ENCODE data around the gene MRPL20.

MRPL20 gene

DNA sequence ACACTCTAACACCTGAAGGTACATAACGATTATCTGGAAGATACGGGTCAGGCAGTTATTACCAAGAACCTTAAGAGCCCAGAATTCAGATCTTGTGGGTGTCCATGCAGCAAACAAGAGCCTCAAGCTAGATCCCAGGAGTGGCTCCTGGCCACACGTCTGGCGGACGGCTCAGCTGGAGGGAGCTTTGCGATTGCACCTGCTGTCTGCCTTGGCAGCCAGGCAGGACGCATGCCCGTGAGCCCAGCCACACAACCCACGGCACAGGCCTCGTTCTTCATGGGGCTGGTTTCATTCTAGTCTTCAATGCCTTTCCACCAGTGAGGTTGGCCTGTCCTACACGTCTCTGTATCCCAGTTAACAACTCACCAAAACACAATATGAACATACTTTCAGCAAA, 13.7 kb downstream of the MRPL20 start:
- no peak for TF ChIP-seq ZBTB7A (IDR thresholded peaks at IDR 0.05; ENCODE audit: low read depth)
- TF ChIP-seq FOXM1 (IDR thresholded peaks at IDR 0.05; ENCODE audit: borderline replicate concordance, low read depth) = no peak
- no peak for TF ChIP-seq CREB1 (IDR thresholded peaks at IDR 0.05; ENCODE audit: low read depth)
- TF ChIP-seq, protein P1, sequence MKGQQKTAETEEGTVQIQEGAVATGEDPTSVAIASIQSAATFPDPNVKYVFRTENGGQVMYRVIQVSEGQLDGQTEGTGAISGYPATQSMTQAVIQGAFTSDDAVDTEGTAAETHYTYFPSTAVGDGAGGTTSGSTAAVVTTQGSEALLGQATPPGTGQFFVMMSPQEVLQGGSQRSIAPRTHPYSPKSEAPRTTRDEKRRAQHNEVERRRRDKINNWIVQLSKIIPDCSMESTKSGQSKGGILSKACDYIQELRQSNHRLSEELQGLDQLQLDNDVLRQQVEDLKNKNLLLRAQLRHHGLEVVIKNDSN (IDR thresholded peaks at IDR 0.05) = no peak
- no peak for TF ChIP-seq TAF1 (IDR thresholded peaks at IDR 0.05; ENCODE audit: low read depth)
- TF ChIP-seq EP300 (IDR thresholded peaks at IDR 0.05; ENCODE audit: borderline replicate concordance) = no peak
- TF ChIP-seq, protein P2, sequence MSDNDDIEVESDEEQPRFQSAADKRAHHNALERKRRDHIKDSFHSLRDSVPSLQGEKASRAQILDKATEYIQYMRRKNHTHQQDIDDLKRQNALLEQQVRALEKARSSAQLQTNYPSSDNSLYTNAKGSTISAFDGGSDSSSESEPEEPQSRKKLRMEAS (IDR thresholded peaks at IDR 0.05) = no peak
- TF ChIP-seq, protein P3, sequence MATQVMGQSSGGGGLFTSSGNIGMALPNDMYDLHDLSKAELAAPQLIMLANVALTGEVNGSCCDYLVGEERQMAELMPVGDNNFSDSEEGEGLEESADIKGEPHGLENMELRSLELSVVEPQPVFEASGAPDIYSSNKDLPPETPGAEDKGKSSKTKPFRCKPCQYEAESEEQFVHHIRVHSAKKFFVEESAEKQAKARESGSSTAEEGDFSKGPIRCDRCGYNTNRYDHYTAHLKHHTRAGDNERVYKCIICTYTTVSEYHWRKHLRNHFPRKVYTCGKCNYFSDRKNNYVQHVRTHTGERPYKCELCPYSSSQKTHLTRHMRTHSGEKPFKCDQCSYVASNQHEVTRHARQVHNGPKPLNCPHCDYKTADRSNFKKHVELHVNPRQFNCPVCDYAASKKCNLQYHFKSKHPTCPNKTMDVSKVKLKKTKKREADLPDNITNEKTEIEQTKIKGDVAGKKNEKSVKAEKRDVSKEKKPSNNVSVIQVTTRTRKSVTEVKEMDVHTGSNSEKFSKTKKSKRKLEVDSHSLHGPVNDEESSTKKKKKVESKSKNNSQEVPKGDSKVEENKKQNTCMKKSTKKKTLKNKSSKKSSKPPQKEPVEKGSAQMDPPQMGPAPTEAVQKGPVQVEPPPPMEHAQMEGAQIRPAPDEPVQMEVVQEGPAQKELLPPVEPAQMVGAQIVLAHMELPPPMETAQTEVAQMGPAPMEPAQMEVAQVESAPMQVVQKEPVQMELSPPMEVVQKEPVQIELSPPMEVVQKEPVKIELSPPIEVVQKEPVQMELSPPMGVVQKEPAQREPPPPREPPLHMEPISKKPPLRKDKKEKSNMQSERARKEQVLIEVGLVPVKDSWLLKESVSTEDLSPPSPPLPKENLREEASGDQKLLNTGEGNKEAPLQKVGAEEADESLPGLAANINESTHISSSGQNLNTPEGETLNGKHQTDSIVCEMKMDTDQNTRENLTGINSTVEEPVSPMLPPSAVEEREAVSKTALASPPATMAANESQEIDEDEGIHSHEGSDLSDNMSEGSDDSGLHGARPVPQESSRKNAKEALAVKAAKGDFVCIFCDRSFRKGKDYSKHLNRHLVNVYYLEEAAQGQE (IDR thresholded peaks at IDR 0.05; ENCODE audit: low read depth) = no peak
- TF ChIP-seq TCF12 (IDR thresholded peaks at IDR 0.05; ENCODE audit: low read depth) = no peak
- TF ChIP-seq RAD21 (IDR thresholded peaks at IDR 0.05; ENCODE audit: low read depth) = no peak
- TF ChIP-seq NFIC (IDR thresholded peaks at IDR 0.05) = no peak
- TF ChIP-seq EGR1 (IDR thresholded peaks at IDR 0.05) = no peak
- TF ChIP-seq CEBPB (IDR thresholded peaks at IDR 0.05) = no peak
- no peak for TF ChIP-seq YY1 (IDR thresholded peaks at IDR 0.05; ENCODE audit: low read depth)
- no peak for TF ChIP-seq TEAD4 (IDR thresholded peaks at IDR 0.05)

DNA sequence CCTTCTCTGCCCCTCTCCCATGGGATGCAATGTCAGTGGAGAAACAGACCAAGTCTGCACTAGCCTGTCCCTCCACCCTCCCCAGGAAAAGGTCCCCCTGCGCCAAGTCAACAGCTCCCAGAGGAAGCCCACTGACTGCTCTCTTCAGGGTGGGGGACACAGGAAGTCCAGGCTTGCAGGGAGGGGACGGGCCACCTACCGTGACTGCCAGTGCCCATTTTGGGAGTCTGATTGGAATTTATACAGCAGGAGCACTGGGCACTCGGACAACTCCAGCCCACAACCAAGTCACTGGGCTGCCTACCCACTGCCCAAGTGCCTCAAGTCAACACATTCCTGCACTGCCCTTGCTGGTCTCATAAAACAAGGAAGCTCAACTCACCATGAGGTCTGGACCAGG, 14.1 kb downstream of the MRPL20 start:
- no peak for TF ChIP-seq NFIC (IDR thresholded peaks at IDR 0.05)
- TF ChIP-seq CEBPB (IDR thresholded peaks at IDR 0.05) = no peak
- no peak for TF ChIP-seq FOXM1 (IDR thresholded peaks at IDR 0.05; ENCODE audit: borderline replicate concordance, low read depth)

DNA sequence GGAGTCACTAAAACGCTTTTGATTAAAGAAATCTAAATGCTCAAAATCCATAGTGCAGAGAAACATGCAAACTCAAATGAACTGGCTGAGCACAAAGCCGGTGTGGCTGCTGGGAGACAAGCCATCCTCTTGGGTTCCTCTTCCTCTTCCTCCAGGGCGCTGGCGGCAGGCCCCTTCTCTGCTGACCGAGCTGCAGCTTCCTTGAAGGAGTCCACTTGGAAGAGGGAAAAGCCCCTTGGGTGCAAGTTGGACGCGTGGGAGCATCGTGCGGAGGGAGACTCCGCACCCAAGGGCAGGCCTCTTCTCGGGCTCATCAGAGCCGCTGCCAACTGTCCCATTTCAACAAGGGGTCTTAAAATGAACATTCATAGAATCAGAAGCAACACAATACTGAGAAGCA, 15.9 kb downstream of the MRPL20 start:
- TF ChIP-seq TEAD4 (IDR thresholded peaks at IDR 0.05) (no peak), CEBPB (IDR thresholded peaks at IDR 0.05) (no peak), ZBTB7A (IDR thresholded peaks at IDR 0.05; ENCODE audit: low read depth) (no peak), CREB1 (IDR thresholded peaks at IDR 0.05; ENCODE audit: low read depth) (no peak), FOXM1 (IDR thresholded peaks at IDR 0.05; ENCODE audit: borderline replicate concordance, low read depth) (no peak), NFIC (IDR thresholded peaks at IDR 0.05) (no peak), EGR1 (IDR thresholded peaks at IDR 0.05) (no peak), TCF12 (IDR thresholded peaks at IDR 0.05; ENCODE audit: low read depth) (no peak), TAF1 (IDR thresholded peaks at IDR 0.05; ENCODE audit: low read depth) (no peak), YY1 (IDR thresholded peaks at IDR 0.05; ENCODE audit: low read depth) (no peak), EP300 (IDR thresholded peaks at IDR 0.05; ENCODE audit: borderline replicate concordance) (no peak), RAD21 (IDR thresholded peaks at IDR 0.05; ENCODE audit: low read depth) (no peak)
- TF ChIP-seq, protein P2 (IDR thresholded peaks at IDR 0.05) = no peak
- TF ChIP-seq, protein P3 (IDR thresholded peaks at IDR 0.05; ENCODE audit: low read depth) = no peak
- TF ChIP-seq, protein P1 (IDR thresholded peaks at IDR 0.05) = no peak

DNA sequence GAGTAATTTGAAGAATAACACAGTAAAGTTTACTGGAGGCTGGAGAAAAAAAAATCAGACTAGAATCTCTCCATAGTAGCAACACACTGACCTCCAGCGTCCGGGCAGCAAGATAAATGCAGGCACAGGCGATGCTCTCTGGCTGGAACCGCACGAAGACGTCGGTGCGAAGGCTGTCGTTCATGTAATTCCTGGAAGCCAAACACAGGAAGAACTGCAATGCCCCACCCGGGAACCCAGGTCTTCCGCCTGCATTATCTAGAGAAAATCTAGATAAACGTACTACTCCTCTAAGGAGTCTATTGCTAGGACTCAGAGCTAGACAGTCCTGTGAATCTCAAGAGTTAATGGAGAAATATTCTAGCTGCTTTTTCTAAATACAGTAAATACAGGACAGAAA, 16.4 kb downstream of the MRPL20 start:
- TF ChIP-seq NFIC (IDR thresholded peaks at IDR 0.05) (no peak), CREB1 (IDR thresholded peaks at IDR 0.05; ENCODE audit: low read depth) (no peak), CEBPB (IDR thresholded peaks at IDR 0.05) (no peak), YY1 (IDR thresholded peaks at IDR 0.05; ENCODE audit: low read depth) (no peak), TAF1 (IDR thresholded peaks at IDR 0.05; ENCODE audit: low read depth) (no peak), TCF12 (IDR thresholded peaks at IDR 0.05; ENCODE audit: low read depth) (no peak), EGR1 (IDR thresholded peaks at IDR 0.05) (no peak), EP300 (IDR thresholded peaks at IDR 0.05; ENCODE audit: borderline replicate concordance) (no peak), RAD21 (IDR thresholded peaks at IDR 0.05; ENCODE audit: low read depth) (no peak), FOXM1 (IDR thresholded peaks at IDR 0.05; ENCODE audit: borderline replicate concordance, low read depth) (no peak), TEAD4 (IDR thresholded peaks at IDR 0.05) (no peak)
- TF ChIP-seq, protein P1 (IDR thresholded peaks at IDR 0.05) = no peak
- TF ChIP-seq, protein P2 (IDR thresholded peaks at IDR 0.05) = no peak
- TF ChIP-seq, protein P3 (IDR thresholded peaks at IDR 0.05; ENCODE audit: low read depth) = no peak

Measured in Ishikawa (cell line).